ENCODE measurements around the gene AQP9.

DNA sequence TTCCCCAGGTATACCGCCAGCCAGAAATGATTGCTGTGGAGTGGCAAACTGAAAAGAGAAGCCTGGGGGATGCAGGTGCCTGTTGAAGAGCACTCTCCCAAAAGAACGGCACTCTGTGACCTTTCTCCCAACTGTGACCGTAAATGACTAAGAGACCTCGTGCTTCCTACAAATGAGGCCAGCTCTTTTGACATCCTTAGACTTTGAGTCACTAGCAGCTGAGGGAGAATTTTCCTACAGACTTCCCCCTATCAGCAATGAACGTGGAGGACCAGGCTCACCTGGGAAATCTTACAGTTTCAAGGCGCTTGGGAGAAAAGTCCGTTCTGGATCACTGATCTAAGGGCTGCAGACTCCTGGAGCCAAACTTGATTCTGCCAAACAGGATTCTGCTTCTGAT is 8.6 kb downstream of the AQP9 start:
- TF ChIP-seq POLR2A (IDR thresholded peaks at IDR 0.05) (no peak), POLR2AphosphoS5 (IDR thresholded peaks at IDR 0.05) (peak in 1 of 4 donors; percentile 17), EP300 (IDR thresholded peaks at IDR 0.05) (no peak)
- TF ChIP-seq, protein P1, sequence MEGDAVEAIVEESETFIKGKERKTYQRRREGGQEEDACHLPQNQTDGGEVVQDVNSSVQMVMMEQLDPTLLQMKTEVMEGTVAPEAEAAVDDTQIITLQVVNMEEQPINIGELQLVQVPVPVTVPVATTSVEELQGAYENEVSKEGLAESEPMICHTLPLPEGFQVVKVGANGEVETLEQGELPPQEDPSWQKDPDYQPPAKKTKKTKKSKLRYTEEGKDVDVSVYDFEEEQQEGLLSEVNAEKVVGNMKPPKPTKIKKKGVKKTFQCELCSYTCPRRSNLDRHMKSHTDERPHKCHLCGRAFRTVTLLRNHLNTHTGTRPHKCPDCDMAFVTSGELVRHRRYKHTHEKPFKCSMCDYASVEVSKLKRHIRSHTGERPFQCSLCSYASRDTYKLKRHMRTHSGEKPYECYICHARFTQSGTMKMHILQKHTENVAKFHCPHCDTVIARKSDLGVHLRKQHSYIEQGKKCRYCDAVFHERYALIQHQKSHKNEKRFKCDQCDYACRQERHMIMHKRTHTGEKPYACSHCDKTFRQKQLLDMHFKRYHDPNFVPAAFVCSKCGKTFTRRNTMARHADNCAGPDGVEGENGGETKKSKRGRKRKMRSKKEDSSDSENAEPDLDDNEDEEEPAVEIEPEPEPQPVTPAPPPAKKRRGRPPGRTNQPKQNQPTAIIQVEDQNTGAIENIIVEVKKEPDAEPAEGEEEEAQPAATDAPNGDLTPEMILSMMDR (IDR thresholded peaks at IDR 0.05): no peak

All from sigmoid colon (tissue), 4 donors.